Type B pancreatic cell (in vitro differentiated cells): ENCODE measurements around the gene TBC1D14. TPM values are rescaled to one million over a fixed set of nuclear protein-coding genes. Genes with fewer than 3 reads are reported as not detected.

Experiments used
- DNase-seq: peaks from one replicate; pipeline ENCODE4 v3.0.0; 2021; ENCODE audit warnings: mixed read lengths; ENCODE audit not compliant: unreplicated experiment; ENCODE audit errors: extremely low spot score
- H3K27ac Mint-ChIP-seq: 2 replicates; pipeline ENCODE4 v1.8.0; 2021; ENCODE audit warnings: mild to moderate bottlenecking, mixed read lengths
- H3K27me3 Mint-ChIP-seq: 2 replicates; pipeline ENCODE4 v1.8.0; 2021; ENCODE audit warnings: mixed read lengths
- H3K36me3 Mint-ChIP-seq: 2 replicates; pipeline ENCODE4 v1.8.0; 2021; ENCODE audit warnings: mixed read lengths
- H3K4me1 Mint-ChIP-seq: one replicate; pipeline ENCODE4 v1.8.0; 2021; ENCODE audit warnings: mixed read lengths; ENCODE audit not compliant: unreplicated experiment
- H3K4me3 Mint-ChIP-seq: 2 replicates; pipeline ENCODE4 v1.8.0; 2021; ENCODE audit warnings: mild to moderate bottlenecking, mixed read lengths
- H3K9me3 Mint-ChIP-seq: 2 replicates; pipeline ENCODE4 v1.8.0; 2021; ENCODE audit warnings: mixed read lengths
- total RNA-seq: library from RNA; stranded (reverse); gene quantifications from 2 replicates; pipeline ENCODE4 v1.2.1, GENCODE V29; 2021; ENCODE audit warnings: low replicate concordance
- TF ChIP-seq, protein P1 (sequence below): fragments of 200-600 bp; sonication (generic); conservative IDR thresholded peaks from 2 replicates; pipeline ENCODE4 v1.5.0; 2021; ENCODE audit warnings: antibody characterized with exemption, mild to moderate bottlenecking

The TBC1D14 gene
- total RNA-seq, 1 donor from 2014 or later: 55.9 TPM

DNA sequence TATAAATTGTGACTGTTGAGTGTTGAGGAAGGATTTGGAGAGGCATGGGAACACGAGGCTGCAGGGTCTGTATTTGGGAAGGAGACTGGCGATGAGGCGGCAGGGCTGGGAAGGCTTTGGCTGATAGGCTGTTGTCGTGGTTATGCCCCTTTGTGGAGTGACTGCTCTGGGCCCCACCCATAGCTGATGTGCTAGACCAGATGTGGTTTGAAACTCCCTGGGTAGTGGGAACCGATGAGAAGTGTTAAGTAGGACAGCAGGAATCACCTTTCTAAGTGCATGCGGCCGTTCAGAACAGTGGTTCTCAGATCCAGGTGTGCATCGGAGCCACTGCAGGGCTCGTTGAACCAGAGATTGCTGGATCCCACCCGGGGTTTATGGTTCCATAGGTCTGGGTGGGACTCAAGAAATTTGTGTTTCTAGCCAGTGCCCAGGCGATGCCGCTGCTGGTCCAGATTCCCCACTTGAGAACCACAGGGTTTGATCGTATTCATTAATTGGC, 42.3 kb downstream of the TBC1D14 start:
- peaks cover 5% of the 10 kb centered on the region for H3K9me3 Mint-ChIP-seq
- no peak overlapping the region for H3K4me3 Mint-ChIP-seq
- TF ChIP-seq, protein P1, sequence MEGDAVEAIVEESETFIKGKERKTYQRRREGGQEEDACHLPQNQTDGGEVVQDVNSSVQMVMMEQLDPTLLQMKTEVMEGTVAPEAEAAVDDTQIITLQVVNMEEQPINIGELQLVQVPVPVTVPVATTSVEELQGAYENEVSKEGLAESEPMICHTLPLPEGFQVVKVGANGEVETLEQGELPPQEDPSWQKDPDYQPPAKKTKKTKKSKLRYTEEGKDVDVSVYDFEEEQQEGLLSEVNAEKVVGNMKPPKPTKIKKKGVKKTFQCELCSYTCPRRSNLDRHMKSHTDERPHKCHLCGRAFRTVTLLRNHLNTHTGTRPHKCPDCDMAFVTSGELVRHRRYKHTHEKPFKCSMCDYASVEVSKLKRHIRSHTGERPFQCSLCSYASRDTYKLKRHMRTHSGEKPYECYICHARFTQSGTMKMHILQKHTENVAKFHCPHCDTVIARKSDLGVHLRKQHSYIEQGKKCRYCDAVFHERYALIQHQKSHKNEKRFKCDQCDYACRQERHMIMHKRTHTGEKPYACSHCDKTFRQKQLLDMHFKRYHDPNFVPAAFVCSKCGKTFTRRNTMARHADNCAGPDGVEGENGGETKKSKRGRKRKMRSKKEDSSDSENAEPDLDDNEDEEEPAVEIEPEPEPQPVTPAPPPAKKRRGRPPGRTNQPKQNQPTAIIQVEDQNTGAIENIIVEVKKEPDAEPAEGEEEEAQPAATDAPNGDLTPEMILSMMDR: no peak
- H3K27ac Mint-ChIP-seq: no peak overlapping the region
- no peak for DNase-seq
- no peaks in the 10 kb centered on the region for H3K27me3 Mint-ChIP-seq
- H3K4me1 Mint-ChIP-seq: peaks cover 47% of the 10 kb centered on the region
- H3K36me3 Mint-ChIP-seq: peaks cover 4% of the 10 kb centered on the region

DNA sequence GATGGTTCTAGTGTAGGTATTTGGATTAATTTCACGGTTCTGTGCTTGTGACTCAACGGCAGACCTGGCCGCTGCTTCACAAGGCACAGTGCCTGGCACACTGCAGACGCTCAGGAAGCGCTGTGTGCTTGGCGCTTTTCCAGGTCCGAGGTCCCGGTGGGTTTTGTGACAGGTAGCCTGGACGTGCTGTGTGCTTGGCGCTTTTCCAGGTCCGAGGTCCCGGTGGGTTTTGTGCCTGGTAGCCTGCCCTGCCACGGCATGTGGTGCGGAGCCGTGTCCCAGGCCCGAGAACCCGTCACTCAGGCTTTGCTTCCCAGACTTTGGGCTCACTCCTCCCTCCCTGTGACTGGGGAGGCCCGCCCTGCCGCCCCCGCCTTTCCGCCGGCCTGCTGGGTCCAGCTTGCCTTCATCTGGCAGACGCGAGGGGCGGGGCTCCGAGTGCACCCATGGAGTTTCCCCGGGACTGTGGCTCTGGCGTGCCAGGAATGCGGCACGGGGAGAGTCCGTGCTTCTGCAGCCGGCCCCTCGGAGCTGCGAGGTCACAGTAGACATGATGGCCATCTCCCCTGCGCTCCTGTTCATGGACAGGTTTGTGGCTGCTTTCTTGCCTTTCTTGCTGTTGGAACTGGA, 44.2 kb downstream of the TBC1D14 start:
- TF ChIP-seq, protein P1: no peak
- H3K4me1 Mint-ChIP-seq: peaks cover 42% of the 10 kb centered on the region
- H3K4me3 Mint-ChIP-seq: peak overlapping the region; percentile 12
- H3K27ac Mint-ChIP-seq: peak overlapping the region; percentile 88
- H3K36me3 Mint-ChIP-seq: peaks cover 4% of the 10 kb centered on the region
- peaks cover 5% of the 10 kb centered on the region for H3K9me3 Mint-ChIP-seq
- no peaks in the 10 kb centered on the region for H3K27me3 Mint-ChIP-seq
- DNase-seq: no peak

DNA sequence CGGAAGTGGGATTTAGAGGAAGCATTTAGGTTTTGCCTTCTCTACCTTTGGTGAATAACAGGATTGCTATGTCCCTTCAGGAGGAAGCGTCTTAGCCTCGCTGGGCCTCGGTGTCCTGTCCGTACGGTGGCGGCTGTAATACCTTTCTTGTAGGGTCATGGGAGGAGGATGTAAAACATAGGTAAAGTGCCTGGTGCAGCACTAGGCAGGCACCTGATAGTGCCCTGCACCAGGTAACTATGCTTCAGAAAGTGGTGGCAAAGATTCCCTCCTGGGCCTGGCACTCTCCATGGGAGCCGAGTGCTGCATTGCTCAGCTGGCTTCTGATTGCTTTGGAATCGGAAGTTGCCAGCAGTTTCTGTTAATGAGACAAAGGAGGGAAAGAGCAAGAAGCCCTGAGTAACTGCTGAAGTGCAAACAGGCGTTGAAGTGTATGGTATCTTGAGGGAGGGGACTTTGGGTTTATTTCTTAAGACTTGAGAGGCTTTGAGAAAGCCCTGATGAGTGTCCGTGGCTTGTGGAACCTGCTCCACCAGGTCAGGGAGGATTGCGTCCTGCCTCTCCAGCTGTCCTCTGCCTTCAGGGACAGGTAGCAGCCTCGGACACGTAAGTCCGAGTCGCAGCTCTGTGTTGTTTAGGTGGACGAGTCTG, 45.8 kb downstream of the TBC1D14 start:
- Mint-ChIP-seq H3K4me3 (peak overlapping the region; percentile 54), H3K9me3 (no peaks in the 10 kb centered on the region), H3K36me3 (no peaks in the 10 kb centered on the region), H3K4me1 (peaks cover 46% of the 10 kb centered on the region), H3K27ac (peak overlapping the region; percentile 88), H3K27me3 (no peaks in the 10 kb centered on the region)
- TF ChIP-seq, protein P1: no peak
- DNase-seq: no peak

DNA sequence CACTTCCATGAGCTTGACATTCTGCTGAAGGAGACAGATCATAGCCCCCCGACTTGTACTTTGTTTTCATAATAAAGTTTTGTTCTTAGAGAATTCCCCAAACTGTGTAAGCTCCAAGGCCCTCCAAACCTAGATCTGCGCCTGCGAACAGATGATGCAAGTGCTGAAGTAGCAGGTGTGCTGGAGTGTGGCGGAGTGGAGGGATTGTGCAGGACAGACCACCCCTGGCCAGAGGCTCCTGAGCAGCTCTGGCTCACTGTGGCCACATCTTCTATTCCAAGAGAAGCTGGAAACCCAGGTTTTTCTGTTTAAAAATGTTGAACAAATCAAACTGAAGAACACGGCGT, 46.4 kb downstream of the TBC1D14 start:
- peak overlapping the region; percentile 88 for H3K27ac Mint-ChIP-seq

DNA sequence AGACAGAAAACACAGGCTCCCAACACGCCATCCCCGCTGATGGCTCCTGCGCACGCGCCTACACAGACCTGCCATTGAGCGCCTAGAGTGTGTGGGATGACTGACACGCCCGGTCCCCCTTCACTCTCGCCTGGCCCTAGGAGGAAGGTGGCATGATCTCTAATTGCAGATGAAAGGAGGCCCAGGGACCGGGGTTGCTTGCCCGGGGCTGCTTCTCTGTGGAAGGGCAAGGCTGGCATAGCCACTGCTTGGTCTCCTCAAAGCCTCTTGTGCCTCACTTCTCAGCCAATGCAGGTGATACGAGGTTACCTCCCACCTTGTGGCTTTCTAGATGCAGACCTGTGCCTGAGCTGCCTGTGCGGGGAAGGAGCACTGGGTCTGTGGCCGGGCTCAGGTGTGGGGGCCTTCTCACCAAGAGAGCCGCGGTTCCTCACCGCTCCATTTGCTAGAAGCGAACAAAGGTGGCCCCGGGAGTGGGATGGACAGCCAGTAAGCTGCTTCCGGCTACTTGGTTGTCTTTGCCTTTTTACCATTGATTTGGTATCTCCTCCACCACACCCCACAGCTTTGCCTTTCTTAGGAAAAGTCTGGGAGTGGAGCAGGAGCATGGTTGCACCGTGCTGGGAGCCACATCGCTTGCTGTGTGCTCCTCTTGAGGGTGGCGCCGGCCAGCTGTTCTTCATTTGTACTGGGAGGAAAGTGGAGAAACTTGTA, 47.0 kb downstream of the TBC1D14 start:
- Mint-ChIP-seq H3K4me1 (peaks cover 49% of the 10 kb centered on the region), H3K4me3 (no peak overlapping the region), H3K36me3 (no peaks in the 10 kb centered on the region), H3K9me3 (no peaks in the 10 kb centered on the region), H3K27me3 (no peaks in the 10 kb centered on the region), H3K27ac (no peak overlapping the region)
- TF ChIP-seq, protein P1: no peak
- no peak for DNase-seq

More for the DNA sequence above, 46.4 kb downstream of the TBC1D14 start:
- Mint-ChIP-seq H3K4me3 (no peak overlapping the region), H3K4me1 (peaks cover 46% of the 10 kb centered on the region), H3K9me3 (no peaks in the 10 kb centered on the region), H3K36me3 (no peaks in the 10 kb centered on the region), H3K27me3 (no peaks in the 10 kb centered on the region)
- TF ChIP-seq, protein P1: no peak
- DNase-seq: no peak
